ENCODE data around the gene USP47.

The USP47 gene

GRCh38 chr11:11975201-11976092 lies 133.7 kb downstream of the USP47 start:
- Mint-ChIP-seq H3K36me3 (peaks cover 0 to 1% of the 10 kb centered on the region in 2 donors), H3K27me3 (no peaks in the 10 kb centered on the region), H3K4me1 (peaks cover 0 to 6% of the 10 kb centered on the region in 2 donors), H3K27ac (no peak overlapping the region), H3K9me3 (peaks cover 3 to 6% of the 10 kb centered on the region in 2 donors), H3K4me3 (no peak overlapping the region)
- DNase-seq (no peak), ATAC-seq (replicated peaks) (no peak)

- ATAC-seq (replicated peaks), result no peak
- H3K4me1 Mint-ChIP-seq, result peaks cover 0 to 6% of the 10 kb centered on the region in 2 donors
- H3K36me3 Mint-ChIP-seq, result peaks cover 0 to 1% of the 10 kb centered on the region in 2 donors
- H3K27ac Mint-ChIP-seq, result no peak overlapping the region
- peaks cover 2 to 5% of the 10 kb centered on the region in 2 donors for H3K27me3 Mint-ChIP-seq
- H3K9me3 Mint-ChIP-seq, result peaks cover 3 to 6% of the 10 kb centered on the region in 2 donors
- H3K4me3 Mint-ChIP-seq, result no peak overlapping the region
- no peak for DNase-seq
These were observed 134.8 kb downstream of the USP47 start for GRCh38 chr11:11976481-11977127.

- Mint-ChIP-seq H3K9me3 (peaks cover 3 to 6% of the 10 kb centered on the region in 2 donors), H3K4me1 (peaks cover 0 to 6% of the 10 kb centered on the region in 2 donors), H3K4me3 (no peak overlapping the region), H3K27ac (no peak overlapping the region), H3K27me3 (peaks cover 5 to 11% of the 10 kb centered on the region in 2 donors), H3K36me3 (peaks cover 0 to 1% of the 10 kb centered on the region in 2 donors)
- ATAC-seq (replicated peaks) (no peak), DNase-seq (no peak)
These were observed 135.6 kb downstream of the USP47 start for GRCh38 chr11:11977206-11977938.

GRCh38 chr11:11978098-11978637 lies 136.4 kb downstream of the USP47 start:
- ATAC-seq (replicated peaks) (no peak), DNase-seq (no peak)
- Mint-ChIP-seq H3K4me1 (peaks cover 0 to 6% of the 10 kb centered on the region in 2 donors), H3K27ac (no peak overlapping the region), H3K9me3 (peaks cover 3 to 6% of the 10 kb centered on the region in 2 donors), H3K36me3 (peaks cover 0 to 1% of the 10 kb centered on the region in 2 donors), H3K4me3 (no peak overlapping the region), H3K27me3 (peaks cover 5 to 12% of the 10 kb centered on the region in 2 donors)

GRCh38 chr11:11978792-11979487 lies 137.2 kb downstream of the USP47 start:
- H3K4me3 Mint-ChIP-seq, result no peak overlapping the region
- DNase-seq (no peak), ATAC-seq (replicated peaks) (no peak)
- peaks cover 3 to 6% of the 10 kb centered on the region in 2 donors for H3K9me3 Mint-ChIP-seq
- peaks cover 0 to 1% of the 10 kb centered on the region in 2 donors for H3K36me3 Mint-ChIP-seq
- peaks cover 0 to 6% of the 10 kb centered on the region in 2 donors for H3K4me1 Mint-ChIP-seq
- H3K27me3 Mint-ChIP-seq, result peaks cover 5 to 12% of the 10 kb centered on the region in 2 donors
- no peak overlapping the region for H3K27ac Mint-ChIP-seq

GRCh38 chr11:11979488-11980117 lies 137.8 kb downstream of the USP47 start:
- H3K4me3 Mint-ChIP-seq, result no peak overlapping the region
- DNase-seq (no peak), ATAC-seq (replicated peaks) (no peak)
- peaks cover 5 to 12% of the 10 kb centered on the region in 2 donors for H3K27me3 Mint-ChIP-seq
- H3K4me1 Mint-ChIP-seq, result peaks cover 0 to 6% of the 10 kb centered on the region in 2 donors
- H3K9me3 Mint-ChIP-seq, result peaks cover 3 to 6% of the 10 kb centered on the region in 2 donors
- H3K27ac Mint-ChIP-seq, result no peak overlapping the region
- peaks cover 0 to 1% of the 10 kb centered on the region in 2 donors for H3K36me3 Mint-ChIP-seq

- peaks cover 0 to 6% of the 10 kb centered on the region in 2 donors for H3K4me1 Mint-ChIP-seq
- DNase-seq (no peak), ATAC-seq (replicated peaks) (no peak)
- no peak overlapping the region for H3K4me3 Mint-ChIP-seq
- H3K36me3 Mint-ChIP-seq, result peaks cover 0 to 1% of the 10 kb centered on the region in 2 donors
- H3K27me3 Mint-ChIP-seq, result peaks cover 5 to 12% of the 10 kb centered on the region in 2 donors
- no peak overlapping the region for H3K27ac Mint-ChIP-seq
- H3K9me3 Mint-ChIP-seq, result peaks cover 3 to 6% of the 10 kb centered on the region in 2 donors
These were observed 138.4 kb downstream of the USP47 start for GRCh38 chr11:11980200-11980599.

- Mint-ChIP-seq H3K4me1 (peaks cover 0 to 6% of the 10 kb centered on the region in 2 donors), H3K9me3 (peaks cover 3 to 6% of the 10 kb centered on the region in 2 donors), H3K4me3 (no peak overlapping the region), H3K27ac (no peak overlapping the region), H3K27me3 (peaks cover 5 to 12% of the 10 kb centered on the region in 2 donors), H3K36me3 (peaks cover 0 to 1% of the 10 kb centered on the region in 2 donors)
- DNase-seq (no peak), ATAC-seq (replicated peaks) (no peak)
These were observed 139.1 kb downstream of the USP47 start for GRCh38 chr11:11980841-11981308.

- H3K9me3 Mint-ChIP-seq, result peaks cover 3 to 6% of the 10 kb centered on the region in 2 donors
- peaks cover 0 to 6% of the 10 kb centered on the region in 2 donors for H3K4me1 Mint-ChIP-seq
- no peak for ATAC-seq (replicated peaks)
- H3K27ac Mint-ChIP-seq, result no peak overlapping the region
- H3K27me3 Mint-ChIP-seq, result peaks cover 5 to 12% of the 10 kb centered on the region in 2 donors
- no peak overlapping the region for H3K4me3 Mint-ChIP-seq
- no peak for DNase-seq
- H3K36me3 Mint-ChIP-seq, result peaks cover 0 to 1% of the 10 kb centered on the region in 2 donors
These were observed 139.6 kb downstream of the USP47 start for GRCh38 chr11:11981364-11981763.

GRCh38 chr11:11981840-11982239 lies 140.1 kb downstream of the USP47 start:
- H3K27ac Mint-ChIP-seq, result no peak overlapping the region
- no peak for DNase-seq
- no peak for ATAC-seq (replicated peaks)

GRCh38 chr11:11982461-11982860 lies 140.7 kb downstream of the USP47 start:
- no peak overlapping the region for H3K4me3 Mint-ChIP-seq
- H3K9me3 Mint-ChIP-seq, result peaks cover 3 to 6% of the 10 kb centered on the region in 2 donors

More at GRCh38 chr11:11981840-11982239, 140.1 kb downstream of the USP47 start:
- no peak overlapping the region for H3K4me3 Mint-ChIP-seq
- H3K4me1 Mint-ChIP-seq, result peaks cover 0 to 6% of the 10 kb centered on the region in 2 donors
- peaks cover 3 to 6% of the 10 kb centered on the region in 2 donors for H3K9me3 Mint-ChIP-seq
- H3K27me3 Mint-ChIP-seq, result peaks cover 5 to 12% of the 10 kb centered on the region in 2 donors
- peaks cover 0 to 1% of the 10 kb centered on the region in 2 donors for H3K36me3 Mint-ChIP-seq

GRCh38 chr11:11982975-11983374 lies 141.2 kb downstream of the USP47 start:
- DNase-seq, result no peak
- Mint-ChIP-seq H3K27me3 (peaks cover 5 to 12% of the 10 kb centered on the region in 2 donors), H3K36me3 (peaks cover 0 to 1% of the 10 kb centered on the region in 2 donors), H3K9me3 (peaks cover 3 to 6% of the 10 kb centered on the region in 2 donors), H3K27ac (no peak overlapping the region), H3K4me1 (peaks cover 0 to 6% of the 10 kb centered on the region in 2 donors), H3K4me3 (no peak overlapping the region)
- ATAC-seq (replicated peaks), result no peak

More at GRCh38 chr11:11982461-11982860, 140.7 kb downstream of the USP47 start:
- ATAC-seq (replicated peaks) (no peak), DNase-seq (no peak)
- H3K36me3 Mint-ChIP-seq, result peaks cover 0 to 1% of the 10 kb centered on the region in 2 donors
- no peak overlapping the region for H3K27ac Mint-ChIP-seq
- H3K4me1 Mint-ChIP-seq, result peaks cover 0 to 6% of the 10 kb centered on the region in 2 donors
- peaks cover 5 to 12% of the 10 kb centered on the region in 2 donors for H3K27me3 Mint-ChIP-seq
